ENCODE data around the gene CEP70.
"Not testable (repeated sequence)": the region's sequence is repeated elsewhere in the genome, so short reads cannot be mapped to it uniquely, and the experiment has no call there.

Gene CEP70

GRCh38 chr3:138593488-138594149, 441 bp downstream of the CEP70 start:
- no peak for DNase-seq (ENCODE audit: low read depth in 4 of 4, low spot score in 1 of 4)

- DNase-seq (ENCODE audit: low read depth in 4 of 4, low spot score in 1 of 4), result no peak
Observed at GRCh38 chr3:138591392-138591791, 2.7 kb downstream of the CEP70 start.

DNA sequence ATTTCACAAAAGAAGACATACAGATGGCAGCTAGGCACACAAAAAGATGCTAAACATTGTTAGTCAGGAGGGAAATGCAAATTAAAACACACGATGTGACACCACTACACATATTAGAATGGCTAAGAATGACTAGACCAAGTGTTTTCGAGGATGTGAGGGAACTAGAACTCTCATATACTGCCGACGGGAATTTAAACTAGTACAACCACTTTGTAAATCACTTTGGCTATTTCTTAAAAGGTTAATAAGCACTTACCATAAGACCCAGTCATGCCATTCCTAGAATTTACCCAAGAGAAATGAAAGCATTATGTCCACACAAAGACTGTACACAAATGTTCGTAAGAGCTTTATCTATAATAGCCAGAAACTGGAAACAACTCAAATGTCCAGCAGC, 5.6 kb downstream of the CEP70 start:
- no peak for DNase-seq (ENCODE audit: low read depth in 4 of 4, low spot score in 1 of 4)

DNA sequence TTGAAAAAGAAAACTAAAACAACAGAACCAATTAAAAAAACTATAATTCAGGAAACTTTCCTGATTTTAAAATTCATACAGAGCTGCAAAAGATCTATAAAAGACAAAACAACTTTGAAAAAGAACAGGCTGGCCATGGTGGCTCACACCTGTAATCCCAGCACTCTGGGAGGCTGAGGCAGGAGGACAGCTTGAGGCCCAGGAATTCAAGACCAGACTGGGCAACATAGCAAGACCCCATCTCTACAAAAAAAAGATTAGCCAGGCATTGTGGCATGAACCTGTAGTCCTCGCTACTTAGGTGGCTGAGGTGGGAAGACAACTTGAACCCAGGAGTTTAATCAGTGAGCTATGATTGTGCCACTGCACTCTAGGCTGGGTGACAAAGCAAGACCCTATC, 6.7 kb downstream of the CEP70 start:
- no peak for DNase-seq (ENCODE audit: low read depth in 4 of 4, low spot score in 1 of 4)

DNA sequence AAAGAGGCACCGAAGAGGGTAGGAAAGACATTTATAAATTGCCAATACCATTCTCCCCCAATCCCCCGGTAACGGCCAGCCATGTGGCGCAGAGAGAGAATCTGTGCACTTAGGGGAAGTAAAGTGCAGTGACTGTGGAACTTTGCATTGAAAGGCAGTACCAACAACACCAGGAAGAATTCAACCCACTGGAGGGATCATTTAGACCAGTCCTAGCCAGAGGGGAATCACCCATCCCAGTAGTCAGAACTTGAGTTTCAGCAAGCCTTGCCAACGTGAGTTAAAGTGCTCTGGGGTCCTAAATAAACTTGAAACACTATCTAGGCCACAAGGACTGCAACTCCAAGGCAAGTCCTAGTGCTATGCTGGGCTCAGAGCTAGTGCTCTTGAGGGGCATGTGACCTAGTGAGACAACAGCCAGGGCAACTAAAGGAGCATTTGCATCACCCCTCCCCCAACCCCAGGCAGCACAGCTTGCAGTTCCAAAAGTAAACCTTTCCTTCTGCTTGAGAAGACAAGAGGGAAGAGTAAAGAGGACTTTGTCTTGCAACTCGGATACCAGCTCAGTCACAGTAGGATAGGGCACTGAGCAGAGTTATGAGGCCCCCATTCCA, 15.0 kb downstream of the CEP70 start:
- DNase-seq (ENCODE audit: low read depth in 4 of 4, low spot score in 1 of 4), result no peak

DNA sequence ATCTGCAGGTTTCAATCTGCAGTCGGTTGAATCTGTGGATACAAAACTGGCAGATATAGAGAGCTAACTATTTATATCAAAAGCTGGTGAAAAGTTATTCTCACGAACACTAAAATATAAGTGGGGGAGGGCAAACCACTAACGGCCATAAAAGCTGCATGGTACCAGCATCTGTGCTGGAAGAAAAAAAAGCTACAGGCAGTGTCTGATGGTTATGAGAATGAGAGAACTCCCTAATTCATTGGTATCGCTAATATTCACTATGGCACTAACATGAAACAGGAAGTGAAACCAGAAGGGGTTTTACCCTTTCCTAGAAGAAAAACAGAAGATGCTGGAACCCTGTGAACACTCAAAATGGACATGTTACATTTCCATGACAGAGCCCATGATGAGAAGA, 15.9 kb downstream of the CEP70 start:
- DNase-seq (ENCODE audit: low read depth in 4 of 4, low spot score in 1 of 4), result no peak

GRCh38 chr3:138573138-138573537, 20.9 kb downstream of the CEP70 start:
- no peak for DNase-seq (ENCODE audit: low read depth in 4 of 4, low spot score in 1 of 4)

DNA sequence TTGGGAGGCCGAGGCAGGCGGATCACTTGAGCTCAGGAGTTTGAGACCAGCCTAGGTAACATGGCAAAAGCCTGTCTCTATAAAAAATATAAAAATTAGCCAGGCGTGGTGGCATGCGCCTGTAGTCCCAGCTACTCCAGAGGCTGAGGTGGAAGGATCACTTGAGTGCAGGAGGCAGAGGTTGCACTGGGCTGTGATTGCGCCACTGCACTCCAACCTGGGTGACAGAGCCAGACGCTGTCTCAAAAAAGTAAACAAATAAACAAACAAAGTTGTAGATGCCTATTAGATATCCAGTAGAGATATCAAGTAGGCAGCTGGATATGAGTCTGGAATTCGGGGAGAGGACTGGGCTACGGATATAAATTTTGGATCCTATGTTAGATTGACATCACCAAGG, 24.4 kb downstream of the CEP70 start:
- DNase-seq (ENCODE audit: low read depth in 4 of 4, low spot score in 1 of 4), result not testable (repeated sequence)

- no peak for DNase-seq (ENCODE audit: low read depth in 4 of 4, low spot score in 1 of 4)
Observed at GRCh38 chr3:138569090-138569489, 25.0 kb downstream of the CEP70 start.

GRCh38 chr3:138567403-138567802, 26.7 kb downstream of the CEP70 start:
- no peak for DNase-seq (ENCODE audit: low read depth in 4 of 4, low spot score in 1 of 4)

- DNase-seq (ENCODE audit: low read depth in 4 of 4, low spot score in 1 of 4), result not testable (repeated sequence)
Observed at GRCh38 chr3:138566293-138566692, 27.8 kb downstream of the CEP70 start.

- DNase-seq (ENCODE audit: low read depth in 4 of 4, low spot score in 1 of 4), result not testable (repeated sequence)
Observed at GRCh38 chr3:138562902-138563301, 31.2 kb downstream of the CEP70 start.

- DNase-seq (ENCODE audit: low read depth in 4 of 4, low spot score in 1 of 4), result no peak
Observed at GRCh38 chr3:138560501-138560900, 33.6 kb downstream of the CEP70 start.

DNA sequence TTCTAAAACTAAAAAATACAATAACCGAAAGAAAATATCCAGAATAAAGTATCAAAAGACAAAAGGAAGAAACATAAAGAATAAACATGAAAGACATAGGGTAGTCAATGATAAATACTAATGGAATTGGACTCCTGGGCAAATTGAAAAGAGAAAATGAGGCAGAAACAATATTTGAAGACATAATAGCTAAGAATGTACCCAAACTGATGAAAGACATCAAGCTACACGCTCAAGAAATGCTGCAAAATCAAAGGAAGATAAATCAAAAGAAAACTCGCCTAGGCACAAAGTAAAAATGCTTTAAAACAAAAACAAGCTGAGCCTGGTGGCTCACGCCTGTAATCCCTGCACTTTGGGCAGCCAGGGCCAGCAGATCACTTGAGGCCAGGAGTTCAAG, 34.9 kb downstream of the CEP70 start:
- DNase-seq (ENCODE audit: low read depth in 4 of 4, low spot score in 1 of 4), result no peak

DNA sequence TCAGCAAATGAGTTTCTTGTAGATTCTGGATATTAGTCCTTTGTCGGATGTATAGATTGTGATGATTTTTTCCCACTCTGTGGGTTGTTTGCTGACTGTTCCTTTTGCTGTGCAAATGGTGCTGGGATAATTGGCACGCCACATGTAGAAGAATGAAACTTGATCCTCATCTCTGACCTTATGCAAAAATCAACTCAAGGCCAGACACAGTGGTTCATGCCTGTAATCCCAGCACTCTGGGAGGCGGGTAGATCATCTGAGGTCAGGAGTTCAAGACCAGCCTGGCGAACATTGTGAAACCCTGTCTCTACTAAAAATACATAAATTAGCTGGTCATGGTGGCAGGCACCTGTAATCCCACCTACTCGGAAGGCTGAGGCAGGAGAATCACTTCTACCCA, 39.3 kb downstream of the CEP70 start:
- DNase-seq (ENCODE audit: low read depth in 4 of 4, low spot score in 1 of 4), result not testable (repeated sequence)

DNA sequence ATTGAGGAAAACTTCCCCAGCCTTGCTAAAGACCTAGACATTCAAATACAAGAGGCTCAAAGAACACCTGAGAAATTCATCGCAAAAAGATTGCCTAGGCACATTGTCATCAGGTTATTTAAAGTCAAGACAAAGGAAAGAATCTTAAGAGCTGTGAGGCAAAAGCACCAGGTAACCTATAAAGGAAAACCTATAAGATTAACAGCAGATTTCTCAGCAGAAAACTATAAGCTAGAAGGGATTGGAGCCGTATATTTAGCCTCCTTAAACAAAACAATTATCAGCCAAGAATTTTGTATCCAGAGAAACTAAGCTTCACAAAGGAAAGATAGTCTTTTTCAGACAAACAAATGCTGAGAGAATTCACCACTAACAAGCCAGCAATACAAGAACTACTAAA, 43.1 kb downstream of the CEP70 start:
- DNase-seq (ENCODE audit: low read depth in 4 of 4, low spot score in 1 of 4), result not testable (repeated sequence)

- no peak for DNase-seq (ENCODE audit: low read depth in 4 of 4, low spot score in 1 of 4)
Observed at GRCh38 chr3:138549179-138549977, 44.7 kb downstream of the CEP70 start.

DNA sequence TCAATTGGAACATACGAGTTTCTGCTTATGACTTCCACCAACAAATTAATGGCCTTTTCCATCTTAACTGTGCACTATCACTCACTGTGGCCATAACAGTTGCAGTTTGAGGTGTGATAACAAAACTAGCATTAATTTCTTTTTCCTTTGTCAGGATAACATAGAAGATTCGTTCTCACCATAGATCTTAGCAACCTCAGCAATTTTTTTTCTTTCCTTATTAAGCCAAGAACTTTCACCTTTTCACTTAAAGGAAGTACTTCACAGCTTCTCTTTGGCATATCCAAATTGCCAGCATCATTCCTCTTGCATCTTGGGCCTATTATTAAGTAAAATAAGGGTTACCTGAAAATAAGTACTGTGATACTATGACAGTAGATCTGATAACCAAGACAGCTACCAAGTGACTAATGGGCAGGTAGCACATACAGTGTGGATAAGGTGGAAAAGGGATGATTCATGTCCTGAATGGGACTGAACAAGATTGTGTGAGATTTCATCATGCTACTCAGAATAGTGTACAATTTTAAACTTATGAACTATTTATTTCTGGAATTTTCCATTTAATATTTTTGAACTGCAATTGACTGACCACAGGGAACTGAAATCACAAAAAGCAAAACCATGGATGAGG, 46.6 kb downstream of the CEP70 start:
- no peak for DNase-seq (ENCODE audit: low read depth in 4 of 4, low spot score in 1 of 4)

DNA sequence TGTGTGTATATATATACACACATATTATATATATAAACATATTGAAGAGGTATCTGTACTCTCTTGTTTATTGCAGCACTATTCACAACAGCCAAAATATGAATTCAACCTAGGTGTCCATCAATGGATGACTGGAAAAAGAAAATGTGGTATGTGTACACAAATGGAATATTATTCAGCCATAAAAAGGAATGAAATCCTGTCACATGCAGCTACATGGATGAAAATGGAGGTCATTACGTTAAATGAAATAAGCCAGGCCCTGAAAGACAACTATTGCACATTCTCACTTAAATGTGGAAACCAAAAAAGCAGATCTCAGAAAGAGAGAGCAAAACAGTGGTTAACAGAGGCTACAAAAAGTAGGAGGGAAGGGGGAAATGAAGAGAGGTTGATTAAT, 49.5 kb downstream of the CEP70 start:
- DNase-seq (ENCODE audit: low read depth in 4 of 4, low spot score in 1 of 4), result no peak

- DNase-seq (ENCODE audit: low read depth in 4 of 4, low spot score in 1 of 4), result no peak
Observed at GRCh38 chr3:138542977-138543376, 51.1 kb downstream of the CEP70 start.

DNA sequence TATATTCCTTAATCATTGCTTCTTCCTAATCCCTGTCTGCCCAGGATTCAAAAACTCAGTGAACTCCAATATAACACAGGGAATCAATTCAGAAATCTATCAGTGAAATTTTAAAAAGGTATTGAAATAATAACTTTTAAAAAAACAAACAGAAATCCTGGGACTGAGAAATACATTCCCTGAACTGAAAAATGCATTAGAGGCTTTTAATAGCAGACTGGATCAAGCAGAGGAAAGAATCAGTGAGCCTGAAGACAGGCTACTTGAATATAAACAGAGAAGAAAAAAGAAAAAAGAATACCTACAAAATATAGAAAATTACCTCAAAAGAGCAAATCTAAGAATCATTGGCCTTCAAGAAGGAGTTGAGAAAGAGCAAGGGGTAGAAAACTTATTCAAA, 54.7 kb downstream of the CEP70 start:
- no peak for DNase-seq (ENCODE audit: low read depth in 4 of 4, low spot score in 1 of 4)

DNA sequence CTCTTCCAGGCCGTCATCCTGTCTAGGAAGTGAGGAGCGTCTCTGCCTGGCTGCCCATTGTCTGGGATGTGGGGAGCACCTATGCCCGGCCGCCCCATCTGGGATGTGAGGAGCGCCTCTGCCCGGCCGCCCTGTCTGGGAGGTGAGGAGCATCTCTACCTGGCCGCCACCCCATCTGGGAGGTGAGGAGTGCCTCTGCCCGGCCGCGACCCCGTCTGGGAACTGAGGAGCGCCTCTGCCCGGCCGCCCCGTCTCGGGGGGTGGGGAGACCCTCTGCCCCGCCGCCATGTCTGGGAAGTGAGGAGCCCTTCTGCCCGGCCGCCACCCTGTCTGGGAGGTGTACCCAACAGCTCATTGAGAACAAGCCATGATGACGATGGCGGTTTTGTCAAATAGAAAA, 72.6 kb downstream of the CEP70 start:
- not testable (repeated sequence) for DNase-seq (ENCODE audit: low read depth in 4 of 4, low spot score in 1 of 4)
